Tibial nerve (tissue), 4 donors: ENCODE results near the gene PINK1.

Experiments
- EP300 ChIP-seq, 2 donors: sonication (generic); formaldehyde crosslinking; IDR thresholded peaks; one replicate each; pipeline ENCODE4 v1.6.1; 2017; ENCODE audit warnings: antibody characterized with exemption in 2 of 2, mild to moderate bottlenecking in 1 of 2
- TF ChIP-seq, protein P1 (sequence below), 5 experiments: fragments of 200-600 bp in 3 of 5; fragments of 450-650 bp in 2 of 5; sonication (generic) in 3 of 5; IDR thresholded peaks; one replicate each; pipeline ENCODE4 v1.5.1; 2016 to 2019; ENCODE audit warnings: antibody characterized with exemption in 5 of 5, mild to moderate bottlenecking in 3 of 5, moderate library complexity in 2 of 5

GRCh38 chr1:20684651-20685050 lies 51.4 kb downstream of the PINK1 start:
- TF ChIP-seq, protein P1, sequence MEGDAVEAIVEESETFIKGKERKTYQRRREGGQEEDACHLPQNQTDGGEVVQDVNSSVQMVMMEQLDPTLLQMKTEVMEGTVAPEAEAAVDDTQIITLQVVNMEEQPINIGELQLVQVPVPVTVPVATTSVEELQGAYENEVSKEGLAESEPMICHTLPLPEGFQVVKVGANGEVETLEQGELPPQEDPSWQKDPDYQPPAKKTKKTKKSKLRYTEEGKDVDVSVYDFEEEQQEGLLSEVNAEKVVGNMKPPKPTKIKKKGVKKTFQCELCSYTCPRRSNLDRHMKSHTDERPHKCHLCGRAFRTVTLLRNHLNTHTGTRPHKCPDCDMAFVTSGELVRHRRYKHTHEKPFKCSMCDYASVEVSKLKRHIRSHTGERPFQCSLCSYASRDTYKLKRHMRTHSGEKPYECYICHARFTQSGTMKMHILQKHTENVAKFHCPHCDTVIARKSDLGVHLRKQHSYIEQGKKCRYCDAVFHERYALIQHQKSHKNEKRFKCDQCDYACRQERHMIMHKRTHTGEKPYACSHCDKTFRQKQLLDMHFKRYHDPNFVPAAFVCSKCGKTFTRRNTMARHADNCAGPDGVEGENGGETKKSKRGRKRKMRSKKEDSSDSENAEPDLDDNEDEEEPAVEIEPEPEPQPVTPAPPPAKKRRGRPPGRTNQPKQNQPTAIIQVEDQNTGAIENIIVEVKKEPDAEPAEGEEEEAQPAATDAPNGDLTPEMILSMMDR (IDR thresholded peaks at IDR 0.05) = no peak
- no peak for TF ChIP-seq EP300 (IDR thresholded peaks at IDR 0.05)
